ENCODE results near the gene MIS18BP1. TPM values are rescaled to one million over a fixed set of nuclear protein-coding genes. Genes with fewer than 3 reads are reported as not detected.
"Not testable (repeated sequence)": the region's sequence is repeated elsewhere in the genome, so short reads cannot be mapped to it uniquely, and the experiment has no call there.

Gene MIS18BP1
- total and polyA plus RNA-seq, 7 donors = 6.6 to 43.8 (median 20.4) TPM

DNA sequence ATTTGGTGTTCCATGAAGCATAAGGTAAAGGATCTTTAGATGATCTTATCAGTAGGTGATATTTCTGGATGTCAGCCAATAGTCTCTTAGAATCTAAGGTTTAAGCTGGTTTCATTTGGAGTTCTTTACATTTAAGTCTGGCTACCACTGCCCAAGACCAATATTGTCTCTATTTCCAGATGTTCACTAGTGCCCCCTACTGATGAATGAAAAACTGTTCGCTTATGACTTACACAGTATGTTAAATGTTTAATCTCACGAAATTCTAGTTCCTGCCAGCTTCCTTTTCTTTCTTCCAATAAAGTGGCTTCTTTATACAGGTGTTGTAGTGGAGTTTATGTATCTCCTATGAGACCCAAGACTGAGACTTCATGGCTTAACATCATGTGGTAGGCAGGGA, 31.8 kb upstream of the MIS18BP1 start:
- Histone ChIP-seq H3K36me3 (no peaks in the 10 kb centered on the region), H3K9me3 (peaks cover 0 to 3% (median 1%) of the 10 kb centered on the region in 4 donors), H3K27me3 (no peaks in the 10 kb centered on the region), H3K4me1 (no peaks in the 10 kb centered on the region), H3K4me3 (no peak overlapping the region), H3K27ac (no peak overlapping the region)
- WGBS, 2 donors = 73 to 83% methylated on average over 2 of the region's 2 CpGs
- TF ChIP-seq EP300 (IDR thresholded peaks at IDR 0.05) (no peak), POLR2AphosphoS5 (IDR thresholded peaks at IDR 0.05) (no peak), POLR2A (IDR thresholded peaks at IDR 0.05) (no peak)
- TF ChIP-seq, protein P1, sequence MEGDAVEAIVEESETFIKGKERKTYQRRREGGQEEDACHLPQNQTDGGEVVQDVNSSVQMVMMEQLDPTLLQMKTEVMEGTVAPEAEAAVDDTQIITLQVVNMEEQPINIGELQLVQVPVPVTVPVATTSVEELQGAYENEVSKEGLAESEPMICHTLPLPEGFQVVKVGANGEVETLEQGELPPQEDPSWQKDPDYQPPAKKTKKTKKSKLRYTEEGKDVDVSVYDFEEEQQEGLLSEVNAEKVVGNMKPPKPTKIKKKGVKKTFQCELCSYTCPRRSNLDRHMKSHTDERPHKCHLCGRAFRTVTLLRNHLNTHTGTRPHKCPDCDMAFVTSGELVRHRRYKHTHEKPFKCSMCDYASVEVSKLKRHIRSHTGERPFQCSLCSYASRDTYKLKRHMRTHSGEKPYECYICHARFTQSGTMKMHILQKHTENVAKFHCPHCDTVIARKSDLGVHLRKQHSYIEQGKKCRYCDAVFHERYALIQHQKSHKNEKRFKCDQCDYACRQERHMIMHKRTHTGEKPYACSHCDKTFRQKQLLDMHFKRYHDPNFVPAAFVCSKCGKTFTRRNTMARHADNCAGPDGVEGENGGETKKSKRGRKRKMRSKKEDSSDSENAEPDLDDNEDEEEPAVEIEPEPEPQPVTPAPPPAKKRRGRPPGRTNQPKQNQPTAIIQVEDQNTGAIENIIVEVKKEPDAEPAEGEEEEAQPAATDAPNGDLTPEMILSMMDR (IDR thresholded peaks at IDR 0.05) = no peak
- DNase-seq = no peak
- intact Hi-C loops (cut with DNase I) = no loop called here

DNA sequence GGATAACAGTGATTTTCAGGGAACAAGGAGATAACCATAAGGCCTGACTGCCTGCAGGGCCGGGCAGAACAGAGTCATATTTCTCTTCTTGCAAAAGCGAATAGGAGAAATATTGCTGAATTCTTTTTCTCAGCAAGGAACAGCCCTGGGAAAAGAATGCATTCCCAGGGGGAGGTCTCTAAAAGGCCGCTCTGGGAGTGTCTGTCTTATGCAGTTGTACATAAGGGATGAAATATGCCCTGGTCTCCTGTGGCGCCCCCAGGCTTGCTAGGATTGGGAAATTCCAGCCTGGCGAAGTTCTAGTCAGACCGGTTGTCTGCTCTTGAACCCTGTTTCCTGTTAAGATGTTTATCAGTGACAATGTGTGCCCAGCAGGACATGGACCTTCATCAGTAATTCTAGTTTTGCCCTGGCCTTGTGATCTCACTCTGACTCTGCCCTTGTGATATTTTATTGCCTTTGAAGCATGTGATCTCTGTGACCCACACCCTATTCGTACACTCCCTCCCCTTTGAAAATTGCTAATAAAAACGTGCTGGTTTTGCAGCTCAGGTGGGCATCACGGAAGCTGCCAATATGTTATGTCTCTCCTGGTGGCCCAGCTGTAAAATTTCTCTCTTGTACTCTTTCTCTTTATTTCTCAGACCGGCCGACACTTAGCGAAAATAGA, 28.9 kb upstream of the MIS18BP1 start:
- H3K4me3 ChIP-seq; H3K9me3 ChIP-seq; H3K4me1 ChIP-seq; intact Hi-C loops (cut with DNase I); H3K27me3 ChIP-seq; DNase-seq; H3K27ac ChIP-seq; H3K36me3 ChIP-seq: not testable (repeated sequence)
- WGBS, 2 donors = 90 to 93% methylated on average over 12 of the region's 12 CpGs

DNA sequence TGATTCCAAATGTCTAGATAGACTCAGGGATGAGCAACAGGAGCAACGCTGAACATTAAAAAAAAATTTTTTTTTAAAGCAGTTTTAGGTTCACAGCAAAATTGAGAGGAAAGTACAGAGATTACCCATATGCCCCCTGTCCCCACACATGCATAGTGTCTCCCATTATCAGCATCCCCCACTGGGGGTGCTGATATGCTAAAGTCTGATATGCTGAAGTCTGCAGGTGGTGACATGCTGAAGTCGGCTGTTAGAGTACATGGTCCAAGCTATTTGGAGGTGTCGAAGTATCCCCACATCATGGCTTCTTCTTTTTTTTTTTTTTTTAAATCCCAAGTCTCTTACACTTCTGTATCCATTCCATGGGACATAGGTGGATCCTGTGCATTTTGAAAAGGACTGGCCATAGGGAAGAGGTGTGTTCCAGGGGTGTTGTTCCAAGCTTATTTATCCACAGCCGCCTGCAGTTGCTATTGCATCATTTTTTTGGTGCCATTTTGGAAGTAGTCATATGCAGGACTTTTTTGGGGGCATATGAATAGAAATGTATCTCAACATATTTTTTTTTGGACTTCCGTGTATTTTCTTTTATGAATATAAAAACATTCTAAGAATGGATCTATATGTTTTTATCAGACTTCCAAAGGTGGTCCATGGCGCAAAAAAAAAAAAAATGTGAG, 19.0 kb upstream of the MIS18BP1 start:
- H3K27ac ChIP-seq = no peak overlapping the region
- no peaks in the 10 kb centered on the region for H3K4me1 ChIP-seq
- no peak for DNase-seq
- no peaks in the 10 kb centered on the region for H3K9me3 ChIP-seq
- intact Hi-C loops (cut with DNase I) = no loop called here
- TF ChIP-seq EP300 (IDR thresholded peaks at IDR 0.05) (no peak), POLR2AphosphoS5 (IDR thresholded peaks at IDR 0.05) (no peak), POLR2A (IDR thresholded peaks at IDR 0.05) (no peak)
- TF ChIP-seq, protein P1 (IDR thresholded peaks at IDR 0.05) = no peak
- H3K27me3 ChIP-seq = no peaks in the 10 kb centered on the region
- H3K36me3 ChIP-seq = no peaks in the 10 kb centered on the region
- no peak overlapping the region for H3K4me3 ChIP-seq
- 94 to 95% methylated on average over 6 of the region's 6 CpGs for WGBS, 2 donors

DNA sequence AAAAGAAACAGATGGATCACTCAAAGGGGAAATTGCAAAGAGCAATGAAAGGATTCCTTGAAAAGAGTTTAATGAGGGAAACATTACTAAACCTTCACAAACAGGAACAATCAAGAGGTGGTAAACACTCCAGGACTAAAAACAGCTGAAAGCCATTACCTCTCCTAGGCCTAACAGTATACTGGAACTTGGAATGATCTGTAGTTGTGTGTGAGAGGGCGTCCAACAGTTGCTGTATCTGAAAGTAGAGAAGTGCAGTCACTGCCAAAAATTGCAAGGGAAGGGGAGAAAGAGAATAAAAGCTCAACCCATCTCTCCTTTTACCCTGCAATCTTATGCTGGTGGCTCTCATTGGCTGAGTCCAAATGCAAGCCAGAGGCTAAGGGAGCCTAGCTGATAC, 17.0 kb upstream of the MIS18BP1 start:
- H3K27ac ChIP-seq = no peak overlapping the region
- intact Hi-C loops (cut with DNase I) = no loop called here
- TF ChIP-seq POLR2AphosphoS5 (IDR thresholded peaks at IDR 0.05) = no peak
- no peak for TF ChIP-seq EP300 (IDR thresholded peaks at IDR 0.05)

DNA sequence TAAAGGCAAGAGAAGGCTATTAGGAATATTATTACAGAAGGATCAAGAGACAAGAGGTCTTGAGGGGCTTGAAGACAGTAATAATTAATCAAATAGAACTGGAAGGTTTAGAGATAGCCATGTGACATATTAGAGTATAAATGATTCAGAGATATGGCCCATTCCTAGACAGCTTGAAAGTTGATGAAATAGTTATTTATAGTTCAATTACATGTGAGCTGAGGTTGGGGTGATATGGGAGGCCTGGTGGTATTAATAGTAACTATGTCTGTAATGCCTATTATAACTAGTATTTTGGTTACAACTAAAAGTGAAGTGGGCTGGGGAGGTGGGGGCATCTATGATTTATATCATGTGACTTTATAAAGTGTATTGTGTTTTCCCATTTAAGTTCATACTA, 14.1 kb upstream of the MIS18BP1 start:
- intact Hi-C loops (cut with DNase I) = loop anchor here (5.0 kb wide), 2 partner anchors 130 to 355 kb away; partner anchors contain the start of gene FANCM
- Histone ChIP-seq H3K36me3 (no peaks in the 10 kb centered on the region), H3K27me3 (no peaks in the 10 kb centered on the region), H3K4me3 (no peak overlapping the region), H3K9me3 (no peaks in the 10 kb centered on the region), H3K4me1 (no peaks in the 10 kb centered on the region), H3K27ac (no peak overlapping the region)
- TF ChIP-seq POLR2AphosphoS5 (IDR thresholded peaks at IDR 0.05) = no peak
- TF ChIP-seq POLR2A (IDR thresholded peaks at IDR 0.05) = no peak
- TF ChIP-seq, protein P1 (IDR thresholded peaks at IDR 0.05) = no peak
- TF ChIP-seq EP300 (IDR thresholded peaks at IDR 0.05) = no peak
- no peak for DNase-seq

More for the DNA sequence above, 17.0 kb upstream of the MIS18BP1 start:
- 72 to 76% methylated on average over 1 of the region's 1 CpG for WGBS, 2 donors
- no peak for DNase-seq
- Histone ChIP-seq H3K4me3 (no peak overlapping the region), H3K36me3 (no peaks in the 10 kb centered on the region), H3K27me3 (no peaks in the 10 kb centered on the region), H3K4me1 (no peaks in the 10 kb centered on the region), H3K9me3 (no peaks in the 10 kb centered on the region)

All from sigmoid colon (tissue), 7 donors.